ENCODE data around the gene NEDD4L.

Gene NEDD4L

DNA sequence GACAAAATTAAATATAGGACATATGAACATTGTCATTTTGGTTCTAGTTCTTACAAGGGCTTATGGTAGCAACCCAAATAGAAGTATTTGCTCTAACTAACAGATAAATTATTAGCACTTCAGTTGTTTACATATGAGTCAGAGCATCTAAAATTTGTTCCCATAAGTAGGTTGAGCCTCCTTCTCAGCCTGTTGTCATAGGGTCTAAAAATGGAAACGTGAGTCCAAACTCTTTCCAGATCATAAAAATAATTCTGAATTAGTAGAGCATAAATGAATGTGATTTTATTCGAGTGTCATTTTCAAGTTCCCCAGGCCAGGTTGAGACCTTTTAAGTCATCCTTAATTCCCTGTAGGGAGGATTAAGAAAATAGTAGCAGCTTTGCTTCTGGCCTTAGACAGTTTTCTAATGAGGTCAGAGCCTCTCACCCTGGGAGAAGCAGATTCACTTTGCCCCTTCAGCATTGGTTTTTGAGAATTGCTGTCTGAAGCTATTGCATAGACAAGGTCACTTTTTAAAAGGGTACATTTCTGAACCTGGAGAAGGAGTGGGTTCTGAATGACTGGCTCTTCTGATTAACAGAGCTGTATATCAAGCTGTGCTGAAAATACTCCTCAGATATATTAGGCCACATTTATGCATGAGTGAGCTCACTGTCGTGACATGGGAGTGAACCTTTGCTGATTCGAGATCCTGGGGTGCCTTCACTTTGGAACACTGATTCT is 164.3 kb downstream of the NEDD4L start:
- no peak for DNase-seq (ENCODE audit: low read depth, low spot score)

GRCh38 chr18:58209326-58209725 is 165.3 kb downstream of the NEDD4L start:
- no peak for DNase-seq (ENCODE audit: low read depth, low spot score)

DNA sequence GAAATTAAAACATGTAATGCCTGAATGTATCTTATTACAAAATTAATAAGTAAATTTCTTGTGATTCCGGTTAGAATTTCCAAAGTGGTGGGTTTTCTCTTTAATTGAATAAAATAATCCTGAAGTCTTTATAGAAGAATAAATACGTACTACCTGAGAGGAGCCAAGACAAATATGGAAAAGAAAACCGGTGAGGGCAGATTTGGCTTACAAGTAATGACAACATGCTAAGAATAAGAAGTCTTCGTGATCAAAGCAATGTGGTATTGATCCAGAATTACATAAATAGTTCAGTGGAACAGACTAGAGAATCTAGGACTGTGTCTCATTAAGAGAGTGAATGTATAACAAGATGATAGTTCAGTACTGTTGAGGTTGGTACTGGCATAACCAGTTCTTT is 167.5 kb downstream of the NEDD4L start:
- DNase-seq (ENCODE audit: low read depth, low spot score) = no peak

DNA sequence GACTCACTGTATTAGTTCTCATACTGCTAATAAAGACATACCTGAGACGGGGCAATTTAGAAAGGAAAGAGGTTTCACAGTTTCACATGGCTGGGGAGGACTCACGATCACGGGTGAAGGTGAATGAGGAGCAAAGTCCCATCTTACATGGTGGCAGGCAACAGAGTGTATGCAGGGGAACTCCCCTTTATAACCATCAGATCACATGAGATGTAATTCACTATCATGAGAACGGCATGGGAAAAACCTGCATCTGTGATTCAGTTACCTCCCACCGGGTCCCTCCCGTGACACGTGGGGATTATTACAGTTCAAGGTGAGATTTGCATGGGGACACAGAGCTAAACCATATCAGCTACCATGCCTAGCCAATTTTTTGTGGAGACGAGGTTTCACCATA is 168.2 kb downstream of the NEDD4L start:
- no peak for DNase-seq (ENCODE audit: low read depth, low spot score)

GRCh38 chr18:58213440-58213839 is 169.4 kb downstream of the NEDD4L start:
- DNase-seq (ENCODE audit: low read depth, low spot score) = no peak

DNA sequence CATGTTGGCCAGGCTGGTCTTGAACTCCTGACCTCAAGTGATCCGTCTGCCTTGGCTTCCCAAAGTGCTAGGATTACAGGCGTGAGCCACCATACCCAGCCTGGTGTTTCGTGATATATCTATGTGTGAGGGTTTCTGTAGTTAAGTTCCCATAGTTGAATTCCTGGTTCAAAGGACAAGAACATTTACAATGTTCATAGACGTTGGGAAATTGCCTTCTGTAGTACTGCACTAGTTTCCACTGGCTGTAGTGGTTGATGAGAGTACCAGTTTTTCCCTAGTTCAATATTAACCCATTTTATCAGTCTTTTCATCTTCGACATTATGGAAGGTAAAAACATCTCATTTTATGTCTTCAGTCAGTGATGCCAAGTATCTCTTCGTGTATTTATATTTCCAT is 171.0 kb downstream of the NEDD4L start:
- DNase-seq (ENCODE audit: low read depth, low spot score) = no peak

- no peak for DNase-seq (ENCODE audit: low read depth, low spot score)
Observed at GRCh38 chr18:58216071-58216481, 172.1 kb downstream of the NEDD4L start.

DNA sequence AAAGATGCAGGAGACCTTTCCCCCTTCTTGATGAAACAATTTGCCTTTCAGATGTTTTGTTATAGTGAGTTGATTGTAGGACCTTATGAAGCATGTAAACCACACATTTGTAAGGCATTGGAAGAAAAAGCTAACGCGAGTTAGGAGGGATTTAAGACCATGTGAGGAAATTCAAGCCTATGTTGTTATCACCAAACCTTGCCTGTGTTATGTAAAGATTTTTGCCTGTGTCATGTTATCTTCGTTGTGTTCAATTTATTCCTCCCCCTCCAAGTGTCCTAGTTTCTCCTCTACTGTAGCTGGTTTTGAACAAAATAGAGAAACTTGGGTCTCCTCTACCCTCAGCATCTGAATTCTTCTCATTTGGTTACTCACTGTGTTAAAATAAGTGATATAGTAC is 173.0 kb downstream of the NEDD4L start:
- DNase-seq (ENCODE audit: low read depth, low spot score) = no peak

GRCh38 chr18:58218117-58218516 is 174.1 kb downstream of the NEDD4L start:
- DNase-seq (ENCODE audit: low read depth, low spot score) = no peak

GRCh38 chr18:58221060-58221725 is 177.2 kb downstream of the NEDD4L start:
- no peak for DNase-seq (ENCODE audit: low read depth, low spot score)

DNA sequence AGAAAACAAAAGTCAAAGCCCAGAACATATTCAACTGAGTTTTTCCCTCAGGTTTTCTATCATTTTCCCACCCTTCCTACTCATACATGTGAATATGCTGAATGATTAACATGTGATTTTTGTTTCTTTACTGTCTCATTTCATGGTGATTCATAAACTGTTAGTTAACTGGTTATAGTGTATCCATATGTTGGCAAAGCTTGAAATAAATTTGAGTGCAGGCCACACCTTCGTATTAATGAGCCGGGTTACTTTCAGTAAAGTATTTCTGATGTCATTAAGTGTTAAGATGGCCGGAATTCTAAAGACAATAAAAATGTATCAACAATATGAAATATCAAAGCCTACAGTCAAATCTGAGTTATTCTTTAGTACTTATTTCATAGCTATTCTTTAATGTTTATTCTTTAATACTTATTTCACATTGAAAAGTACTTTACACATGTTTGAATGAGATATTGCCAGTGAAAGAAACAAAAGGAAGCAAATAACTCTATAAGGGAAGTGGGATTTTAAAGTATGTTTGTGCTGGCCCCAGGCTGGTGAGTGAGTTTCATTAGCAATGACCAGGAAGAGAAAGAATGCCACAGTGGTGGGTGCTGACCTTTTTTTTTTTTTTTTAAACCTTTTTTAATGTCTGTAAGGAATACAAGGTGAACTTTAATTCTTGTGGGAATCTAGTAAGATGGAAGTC is 178.6 kb downstream of the NEDD4L start:
- no peak for DNase-seq (ENCODE audit: low read depth, low spot score)

DNA sequence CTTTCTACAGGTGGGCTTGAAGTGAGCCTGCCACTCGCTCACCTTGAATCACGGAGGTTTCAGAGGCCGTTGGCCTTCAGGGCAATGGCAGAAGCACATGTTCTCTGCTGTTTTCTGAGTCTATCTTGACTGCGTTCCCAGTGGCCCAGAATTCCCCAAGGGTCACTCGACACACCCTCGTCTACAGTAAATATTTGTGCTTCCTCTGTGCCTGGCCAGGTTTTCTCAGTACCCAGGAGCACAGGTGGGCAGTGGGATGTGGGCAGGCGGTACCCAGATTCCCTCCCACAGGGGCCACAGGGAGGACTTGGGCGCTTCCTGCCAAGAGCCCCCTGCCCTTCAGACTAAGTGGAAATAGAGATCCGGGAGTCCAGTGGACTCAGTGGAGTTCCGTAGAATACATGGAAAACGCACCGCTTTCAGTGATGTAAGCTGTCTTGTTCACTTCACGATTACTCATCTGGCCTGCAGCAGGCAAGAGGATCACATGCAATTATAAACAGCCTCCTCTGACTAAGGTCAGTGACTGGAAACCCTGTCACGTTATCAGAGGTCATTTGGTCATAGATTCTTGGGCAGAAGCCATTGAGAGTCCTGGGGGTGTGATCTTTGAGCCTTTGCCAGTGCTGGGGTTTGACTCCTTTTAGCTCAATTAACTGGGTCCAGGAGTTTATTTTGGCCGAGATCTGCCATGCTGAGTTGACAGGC is 179.8 kb downstream of the NEDD4L start:
- DNase-seq (ENCODE audit: low read depth, low spot score) = peak; percentile 60

DNA sequence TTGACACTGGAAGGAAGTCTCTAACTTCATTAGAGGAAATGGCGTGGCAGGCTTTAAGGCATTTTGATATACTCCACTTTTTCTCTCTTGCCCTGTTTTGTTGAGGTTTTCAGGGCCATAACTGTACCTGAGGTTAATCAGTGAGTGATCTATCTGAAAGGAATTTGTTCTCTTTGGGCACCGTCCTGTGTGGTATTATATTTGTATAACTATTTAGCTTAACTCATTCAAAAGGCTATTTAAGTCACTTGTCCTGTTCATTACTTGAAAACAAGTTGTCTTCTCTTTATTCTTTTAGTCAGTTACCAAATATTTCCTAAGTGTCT is 180.4 kb downstream of the NEDD4L start:
- DNase-seq (ENCODE audit: low read depth, low spot score) = no peak

GRCh38 chr18:58225101-58225500 is 181.1 kb downstream of the NEDD4L start:
- DNase-seq (ENCODE audit: low read depth, low spot score) = no peak

DNA sequence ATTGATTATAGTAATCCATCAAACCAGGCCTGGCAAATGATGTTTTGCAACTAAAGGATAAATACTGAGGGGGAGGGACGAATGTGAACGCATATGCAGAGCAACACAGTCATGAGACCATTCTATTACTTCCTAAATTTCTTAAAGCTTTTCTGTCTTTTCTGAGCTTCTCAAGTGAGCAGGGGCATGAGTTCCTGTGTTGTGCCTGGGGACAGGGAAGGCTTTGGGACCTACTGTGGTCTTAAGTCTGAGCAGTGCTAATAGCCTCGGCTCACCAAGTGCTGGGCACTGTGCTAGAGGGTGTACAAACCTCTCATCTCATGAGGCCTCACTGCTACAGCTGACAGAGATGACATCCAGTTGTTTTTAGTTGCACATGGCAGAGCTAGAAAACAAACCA is 182.4 kb downstream of the NEDD4L start:
- no peak for DNase-seq (ENCODE audit: low read depth, low spot score)

DNA sequence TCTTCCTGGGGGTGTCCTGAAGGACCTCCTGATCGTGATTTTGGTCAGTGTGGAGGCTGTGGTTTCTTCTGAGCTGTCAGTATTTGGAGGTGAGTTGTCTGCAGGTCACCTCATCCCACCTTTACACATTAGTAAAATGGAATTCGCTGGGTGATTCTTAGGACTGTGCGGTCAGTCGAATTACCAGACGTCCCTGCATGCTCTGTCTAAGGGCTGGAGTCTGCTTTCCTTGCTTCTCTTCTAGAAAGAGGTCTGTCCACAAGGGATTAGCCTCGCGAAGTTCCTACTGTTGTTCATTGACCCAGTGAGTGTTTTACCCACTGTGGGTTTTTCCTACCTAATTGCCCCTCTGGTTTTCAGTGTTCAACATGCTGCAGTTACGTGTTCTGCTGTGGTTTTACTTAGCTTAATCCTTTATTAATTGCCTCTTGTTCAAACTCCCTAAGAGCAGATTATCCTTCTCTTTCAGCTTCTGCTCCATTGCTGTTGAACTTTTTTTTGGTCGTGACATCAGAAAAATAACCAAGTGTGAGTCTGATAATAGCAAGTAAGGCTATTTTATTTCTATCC is 183.4 kb downstream of the NEDD4L start:
- no peak for DNase-seq (ENCODE audit: low read depth, low spot score)

- DNase-seq (ENCODE audit: low read depth, low spot score) = no peak
Observed at GRCh38 chr18:58228176-58228575, 184.2 kb downstream of the NEDD4L start.

DNA sequence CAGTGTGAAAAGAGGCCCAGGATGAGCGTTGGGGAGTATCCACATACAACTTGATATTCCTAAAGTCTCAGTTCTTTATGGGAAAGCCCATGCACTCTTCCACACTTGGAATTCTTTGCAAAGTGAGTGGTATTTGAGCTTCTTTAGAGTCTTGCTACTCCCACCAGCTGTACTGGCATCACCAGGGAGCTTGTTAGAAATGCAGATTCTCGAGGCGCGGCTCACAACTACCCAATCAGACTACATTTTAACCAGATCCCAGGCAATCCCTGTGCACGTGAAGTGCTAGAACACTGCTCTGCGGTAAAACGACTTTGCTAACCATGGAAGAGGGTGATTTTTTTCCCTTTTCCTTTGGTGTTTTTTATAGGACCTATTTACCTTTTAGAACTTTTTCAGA is 184.7 kb downstream of the NEDD4L start:
- DNase-seq (ENCODE audit: low read depth, low spot score) = no peak

DNA sequence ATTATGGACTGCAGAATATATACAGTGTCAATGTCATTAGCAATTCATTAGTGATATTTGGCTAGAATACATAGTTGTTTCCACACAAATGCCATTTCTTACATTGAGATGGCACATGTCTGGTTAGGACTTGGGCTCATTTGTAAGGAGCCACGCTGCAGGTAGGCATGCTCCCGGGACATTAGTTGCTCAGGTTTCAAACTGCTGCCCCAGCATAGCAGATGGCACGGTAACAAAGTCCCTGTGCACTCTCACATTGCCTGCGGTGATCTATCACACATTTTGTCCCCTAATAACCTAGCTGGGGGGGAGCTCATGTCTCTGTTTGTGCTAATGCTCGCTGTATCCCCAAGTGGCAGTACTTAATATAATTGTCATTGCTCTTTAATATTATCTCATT is 185.1 kb downstream of the NEDD4L start:
- no peak for DNase-seq (ENCODE audit: low read depth, low spot score)

DNA sequence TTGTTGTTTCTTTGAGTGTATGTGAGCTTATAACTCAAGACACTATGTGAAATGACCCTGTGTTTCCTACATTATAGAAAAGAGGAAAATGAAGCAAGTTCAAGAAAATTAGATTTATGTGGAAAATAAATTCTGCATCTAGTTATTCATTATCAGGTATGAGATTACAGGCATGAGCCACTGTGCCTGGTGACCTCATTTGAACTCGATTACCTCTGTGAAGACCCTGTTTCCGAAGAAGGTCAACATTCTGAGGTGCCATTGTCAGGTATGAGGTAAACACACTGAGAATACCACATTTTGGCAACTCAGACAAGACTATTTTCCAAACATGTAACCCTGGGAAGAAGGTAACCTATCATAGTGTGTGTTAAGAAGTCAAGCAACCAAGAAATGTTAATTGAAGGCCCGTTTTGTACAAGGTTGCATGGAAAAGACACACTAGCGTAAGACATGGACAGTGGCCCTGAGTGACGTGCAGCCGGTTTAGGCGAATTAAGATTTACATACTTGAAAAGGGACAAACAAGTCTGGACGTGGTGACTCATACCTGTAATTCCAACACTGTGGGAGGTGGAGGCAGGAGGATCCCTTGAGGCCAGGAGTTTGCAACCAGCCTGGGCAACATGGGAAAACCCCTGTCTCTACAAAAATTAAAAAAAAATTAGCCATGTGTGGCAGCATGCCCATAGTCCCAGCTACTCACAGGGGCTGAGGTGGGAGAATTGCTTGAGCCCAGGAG is 186.6 kb downstream of the NEDD4L start:
- DNase-seq (ENCODE audit: low read depth, low spot score) = no peak

DNA sequence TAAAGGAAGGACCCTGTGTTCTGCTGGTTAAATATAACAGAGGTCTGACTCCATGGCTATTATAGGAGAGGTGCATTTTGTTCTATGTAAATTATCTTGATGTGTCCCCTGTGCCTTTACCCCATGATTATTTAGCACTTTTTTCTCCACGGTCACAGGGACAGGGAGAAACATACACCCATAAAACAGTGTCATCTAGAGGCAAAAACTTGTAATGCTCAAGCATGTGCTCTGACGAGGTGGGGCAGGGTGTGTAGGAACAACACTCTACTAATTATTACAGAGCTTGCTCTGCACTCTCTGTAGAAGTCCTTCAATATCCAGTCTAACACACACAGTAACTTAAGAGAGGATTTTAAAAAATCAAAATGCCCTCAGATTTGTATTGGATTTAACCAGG is 187.9 kb downstream of the NEDD4L start:
- no peak for DNase-seq (ENCODE audit: low read depth, low spot score)
